Fibroblast of skin of abdomen (primary cell): ENCODE results near the gene BBS4.
A peak's percentile ranks its signal among the peaks of the same experiment; 100 is the strongest.

Experiments used
- DNase-seq: peaks from one replicate; pipeline ENCODE4 v3.0.0-alpha.2; 2013

Gene BBS4

DNA sequence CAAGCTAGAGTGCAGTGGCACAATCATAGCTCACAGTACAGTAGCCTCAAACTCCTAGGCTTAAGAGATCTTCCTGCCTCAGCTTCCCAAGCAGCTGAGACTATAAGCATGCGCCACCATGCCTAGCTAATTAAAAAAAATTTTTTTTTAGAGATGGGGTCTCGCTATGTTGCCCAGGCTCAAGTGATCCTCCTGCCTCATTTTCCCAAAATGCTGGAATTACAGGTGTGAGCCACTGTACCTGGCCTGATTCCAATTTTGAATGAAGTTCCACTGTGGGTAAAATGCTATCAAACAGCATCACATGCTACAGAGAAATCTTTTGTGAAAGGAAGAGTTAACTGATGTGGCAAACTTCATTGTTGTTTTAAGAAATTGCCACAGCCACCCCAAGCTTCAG is 80.0 kb downstream of the BBS4 start:
- DNase-seq, result no peak

GRCh38 chr15:72766780-72767179 is 80.8 kb downstream of the BBS4 start:
- no peak for DNase-seq

DNA sequence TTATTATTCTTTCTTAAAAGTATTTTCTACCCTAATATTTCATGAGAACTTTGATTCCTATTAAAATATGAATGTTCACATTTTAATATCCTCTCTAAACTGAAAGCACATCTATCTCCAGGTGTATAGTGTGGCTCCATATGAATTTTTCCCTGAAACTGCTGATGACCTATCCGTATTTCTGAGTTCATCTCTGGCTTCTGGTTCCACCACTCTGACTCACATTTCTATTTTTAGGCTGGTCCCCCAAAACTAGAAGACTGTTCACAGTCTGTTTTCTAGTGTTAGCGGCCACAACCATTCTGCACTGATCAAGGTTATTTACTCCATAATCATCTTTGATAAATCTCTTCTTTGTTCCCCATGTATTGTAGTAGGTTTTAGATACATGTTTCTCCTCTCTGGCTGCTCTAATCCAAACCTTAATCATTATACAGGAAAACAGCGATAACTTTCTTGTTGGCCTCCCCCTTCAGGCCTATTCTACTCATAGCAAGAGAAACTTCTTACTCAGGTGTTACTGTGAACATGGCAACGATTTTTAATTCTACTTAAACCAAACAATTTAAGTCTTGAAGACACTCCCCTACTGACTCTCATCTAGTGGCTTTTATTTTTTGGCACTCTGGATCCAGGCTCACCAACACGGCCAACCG is 84.8 kb downstream of the BBS4 start:
- DNase-seq, result no peak

DNA sequence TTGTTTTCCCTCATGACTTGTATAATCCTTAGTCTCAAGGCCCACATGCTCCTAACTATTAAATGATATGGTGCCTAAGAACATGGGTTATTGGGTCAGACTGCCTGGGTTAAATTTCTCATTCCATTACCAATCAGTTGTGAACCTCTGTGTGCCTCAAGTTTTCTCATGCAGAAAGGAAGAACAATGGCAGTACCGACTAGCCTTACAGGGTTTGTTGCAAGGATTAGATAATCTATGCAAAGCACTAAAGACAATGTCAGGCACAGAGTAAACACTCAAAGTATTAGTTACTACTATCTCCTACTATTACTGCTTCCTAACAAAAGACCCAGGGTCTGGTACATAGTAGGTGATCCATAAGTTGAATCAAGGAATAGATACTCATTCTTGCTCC is 85.3 kb downstream of the BBS4 start:
- no peak for DNase-seq

- DNase-seq, result no peak
Measured at GRCh38 chr15:72774696-72775383, 88.8 kb downstream of the BBS4 start.

DNA sequence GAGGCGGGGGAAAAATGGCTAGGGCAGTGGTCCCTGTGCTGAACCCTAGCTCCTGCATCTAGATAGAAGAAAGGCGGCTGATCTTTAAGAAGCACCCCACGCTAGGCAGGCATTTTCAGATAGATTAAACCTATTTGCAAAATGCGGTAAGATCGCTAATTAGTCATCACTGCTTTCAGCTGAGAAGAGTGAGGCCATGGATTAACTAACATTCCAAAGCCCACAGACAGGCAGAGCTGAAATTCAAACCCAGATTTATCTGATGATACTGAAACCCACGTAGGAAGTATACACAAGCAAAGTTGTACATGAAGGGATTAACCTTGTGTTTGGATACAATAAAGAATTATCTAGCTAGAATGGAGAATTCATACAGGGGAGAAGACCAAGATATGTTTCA is 92.8 kb downstream of the BBS4 start:
- peak; percentile 30 for DNase-seq

- DNase-seq, result no peak
Measured at GRCh38 chr15:72781631-72782030, 95.6 kb downstream of the BBS4 start.

DNA sequence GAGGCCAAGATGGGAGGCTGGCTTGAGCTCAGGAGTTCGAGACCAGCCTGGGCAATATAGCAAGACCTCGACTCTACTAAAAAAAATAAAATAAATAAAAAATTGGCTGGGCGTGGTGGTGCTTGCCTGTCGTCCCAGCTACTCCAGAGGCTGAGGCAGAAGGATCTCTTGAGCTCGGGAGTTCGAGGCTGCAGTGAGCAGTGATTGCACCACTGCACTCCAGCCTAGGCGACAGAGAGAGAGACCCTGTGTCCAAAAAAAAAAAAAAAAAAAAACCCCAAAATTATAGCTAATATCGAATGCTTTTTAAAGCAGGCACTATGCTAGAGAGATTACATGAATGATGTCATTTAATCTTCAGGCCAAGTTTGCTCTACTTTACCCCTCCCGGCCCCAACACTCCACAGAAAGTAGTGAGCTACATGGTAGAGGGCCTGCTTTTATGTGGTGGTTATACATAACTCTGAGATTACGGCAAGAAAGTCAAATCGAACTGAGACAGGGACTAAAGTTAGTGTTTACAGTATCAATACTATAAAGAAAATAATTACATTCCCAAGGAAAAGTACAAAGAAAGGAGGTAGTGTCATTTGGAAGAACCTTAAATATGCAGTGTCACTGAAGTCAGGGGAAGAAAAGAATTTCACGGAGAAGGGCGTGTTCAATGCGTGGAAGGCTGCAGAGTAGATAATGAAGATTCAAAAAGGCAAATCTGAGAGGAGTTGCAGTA is 96.4 kb downstream of the BBS4 start:
- no peak for DNase-seq

DNA sequence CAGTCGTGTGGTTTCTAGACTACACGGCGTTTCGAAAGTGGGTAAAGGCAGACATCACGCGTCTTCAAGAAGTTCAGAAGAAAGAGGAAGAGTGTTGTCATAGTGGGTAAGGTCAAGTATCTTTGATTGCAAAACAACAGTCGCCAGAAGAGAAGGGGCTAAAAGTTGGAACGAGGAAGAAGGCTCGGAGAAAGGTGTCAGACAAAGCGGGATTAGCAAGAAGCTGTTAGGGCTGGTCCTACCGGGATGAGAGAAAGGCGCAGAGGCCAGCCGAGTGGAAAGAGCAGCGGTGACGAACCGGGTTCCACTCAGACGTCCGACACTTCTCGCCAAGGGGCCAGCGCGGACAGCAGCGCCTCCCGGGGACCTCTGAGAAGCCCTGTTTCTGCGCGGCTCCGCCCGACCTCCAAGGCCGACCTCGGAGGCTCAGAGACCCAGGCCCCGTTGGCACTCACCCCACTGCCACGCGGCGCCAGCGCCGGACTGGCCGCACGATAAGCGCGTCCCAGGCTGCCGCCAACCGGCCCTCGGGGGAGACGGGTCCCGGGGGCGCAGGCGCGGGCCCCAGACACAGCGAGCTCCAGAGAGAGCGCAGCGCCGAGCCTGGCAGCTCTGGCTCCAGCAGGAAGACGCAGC is 97.1 kb downstream of the BBS4 start:
- no peak for DNase-seq

DNA sequence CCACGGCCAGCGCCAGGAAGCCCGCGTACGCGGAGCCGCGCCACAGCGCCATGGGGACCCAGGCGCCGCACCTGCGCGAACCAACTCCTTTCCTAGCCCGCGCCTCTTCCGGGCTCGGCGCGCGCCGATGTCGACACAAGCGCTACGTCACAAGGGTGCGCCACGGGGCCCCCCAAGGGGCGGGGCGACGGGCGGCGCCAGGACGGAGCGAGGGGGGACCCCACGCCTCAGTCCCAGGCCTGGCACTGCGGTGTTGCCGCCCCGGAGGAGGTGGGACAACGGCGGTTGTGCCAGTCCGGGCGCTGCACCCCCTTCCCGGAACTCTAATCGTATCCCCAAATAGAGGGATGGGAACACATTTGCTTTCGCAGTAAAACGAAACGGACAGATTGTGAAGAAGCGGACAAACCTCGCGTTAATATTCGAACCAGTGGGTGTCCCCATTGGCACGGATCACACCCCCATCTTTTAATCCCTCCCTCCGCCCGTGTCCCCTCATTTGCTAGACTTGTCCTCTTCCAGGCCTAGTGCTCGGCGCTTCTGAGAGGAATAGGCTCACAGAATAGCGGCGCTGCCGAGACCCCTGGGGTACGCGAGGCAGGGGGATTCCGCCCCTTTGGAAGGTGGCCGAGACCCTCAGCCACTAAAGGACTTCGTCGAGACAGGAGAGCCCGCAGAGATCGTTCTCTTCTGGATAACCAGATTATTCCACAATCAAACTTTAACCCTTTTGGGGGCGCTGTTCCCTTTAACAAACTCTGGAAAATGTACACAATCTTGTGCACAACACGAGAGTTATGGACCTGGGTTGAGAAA is 97.8 kb downstream of the BBS4 start, which contains the start of gene ADPGK:
ADPGK (minus strand) TSS at position 119 of the 816 bp plus-strand sequence; CDS start at position 52, 67 bp downstream.
- peak; percentile 91 for DNase-seq

DNA sequence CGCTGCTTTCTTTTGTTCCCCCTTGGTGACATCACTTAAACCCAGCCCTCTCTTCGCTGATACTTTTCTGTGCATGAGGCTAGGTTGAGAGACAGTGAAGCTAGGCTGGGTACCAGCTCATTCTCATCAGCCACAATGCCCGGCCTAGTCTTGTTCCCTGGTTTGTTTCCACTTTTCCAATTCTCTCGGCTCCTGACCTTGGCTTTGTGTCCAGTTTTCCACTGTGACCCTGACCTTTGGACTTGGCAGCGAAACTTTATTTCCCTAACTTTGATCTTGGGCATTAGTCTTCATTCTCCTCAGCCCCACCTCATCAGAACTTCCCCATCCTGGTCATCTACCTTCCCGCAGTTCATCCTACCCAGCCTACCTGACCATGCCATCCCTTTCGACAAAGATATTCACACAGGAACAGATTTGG is 98.5 kb downstream of the BBS4 start:
- no peak for DNase-seq

GRCh38 chr15:72785432-72785831 is 99.4 kb downstream of the BBS4 start:
- DNase-seq, result peak; percentile 79

GRCh38 chr15:72785841-72786240 is 99.8 kb downstream of the BBS4 start:
- DNase-seq, result peak; percentile 42

DNA sequence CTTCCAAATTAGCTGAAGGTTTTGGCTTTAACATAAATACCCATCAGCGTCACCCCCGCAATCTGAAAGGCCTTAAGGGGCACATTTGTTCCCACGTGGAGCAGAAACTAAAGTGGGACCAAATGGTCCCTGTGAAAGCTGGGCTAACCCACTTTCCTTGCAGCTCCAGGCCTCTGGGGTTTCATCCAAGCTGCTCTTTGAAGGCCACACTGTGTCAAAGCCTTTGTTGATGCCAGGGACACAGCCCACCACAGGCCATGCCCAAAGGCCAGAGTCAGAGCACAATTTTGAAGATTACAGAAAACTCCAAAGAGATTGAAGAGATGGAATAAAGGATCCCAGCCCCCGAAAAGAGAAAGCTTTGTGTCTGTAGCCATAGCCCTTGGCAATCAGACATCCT is 100.2 kb downstream of the BBS4 start:
- no peak for DNase-seq

- no peak for DNase-seq
Measured at GRCh38 chr15:72786676-72787345, 100.8 kb downstream of the BBS4 start.

DNA sequence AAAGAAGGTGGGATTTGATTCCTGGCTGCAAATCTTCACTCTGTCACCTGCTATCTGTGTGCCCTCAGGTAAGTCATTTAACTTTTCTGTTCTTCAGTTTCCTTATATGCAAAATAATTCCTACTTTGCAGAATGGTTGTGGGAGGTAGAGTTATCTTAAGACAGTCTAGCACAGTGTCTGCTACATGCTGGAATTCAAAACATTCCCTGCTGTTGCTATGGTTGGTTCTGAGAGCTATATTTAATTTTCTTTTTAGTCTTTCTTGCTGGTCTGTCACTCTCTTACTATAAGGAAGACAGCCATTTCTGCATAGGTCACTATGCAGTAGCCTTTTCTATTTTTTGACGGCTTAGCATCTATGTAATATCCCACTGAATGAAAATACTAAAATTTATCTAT is 101.5 kb downstream of the BBS4 start:
- no peak for DNase-seq
